GM19099 (cell line): Measurements from ENCODE around the gene RACK1.

Source experiments
- POLR2A ChIP-seq: IDR thresholded peaks from 3 replicates; pipeline ENCODE4 v1.6.1; 2011; ENCODE audit warnings: low read depth; ENCODE audit not compliant: insufficient read length; ENCODE audit errors: extremely low read depth

RACK1 gene

GRCh38 chr5:181258576-181258975 is 14.9 kb upstream of the RACK1 start:
- TF ChIP-seq POLR2A: no peak

GRCh38 chr5:181255836-181256578 is 12.3 kb upstream of the RACK1 start:
- TF ChIP-seq POLR2A: no peak

- TF ChIP-seq POLR2A: no peak
Measured at GRCh38 chr5:181255276-181255675, 11.6 kb upstream of the RACK1 start.

- TF ChIP-seq POLR2A: no peak
Measured at GRCh38 chr5:181248277-181248676, 4.6 kb upstream of the RACK1 start.

GRCh38 chr5:181246276-181247049 is 2.8 kb upstream of the RACK1 start:
- TF ChIP-seq POLR2A: peak; percentile 69

GRCh38 chr5:181245427-181246275 is 1.9 kb upstream of the RACK1 start:
- TF ChIP-seq POLR2A: no peak

GRCh38 chr5:181243018-181243563 is 615 bp downstream of the RACK1 start:
- no peak for TF ChIP-seq POLR2A

GRCh38 chr5:181242031-181242451 is 1.7 kb downstream of the RACK1 start:
- no peak for TF ChIP-seq POLR2A

- TF ChIP-seq POLR2A: no peak
Measured at GRCh38 chr5:181241393-181241975, 2.2 kb downstream of the RACK1 start.

- no peak for TF ChIP-seq POLR2A
Measured at GRCh38 chr5:181239062-181239663, 4.5 kb downstream of the RACK1 start.

GRCh38 chr5:181237729-181238385 is 5.8 kb downstream of the RACK1 start:
- no peak for TF ChIP-seq POLR2A

GRCh38 chr5:181236954-181237641 is 6.6 kb downstream of the RACK1 start:
- no peak for TF ChIP-seq POLR2A

GRCh38 chr5:181236471-181236870 is 7.2 kb downstream of the RACK1 start:
- TF ChIP-seq POLR2A: no peak
